BE2C (cell line): ENCODE data around the gene RFPL4A.
A peak's percentile ranks its signal among the peaks of the same experiment; 100 is the strongest.
"Not testable (repeated sequence)": the region's sequence is repeated elsewhere in the genome, so short reads cannot be mapped to it uniquely, and the experiment has no call there.

ENCODE experiments used
- DNase-seq: peaks from one replicate; pipeline ENCODE4 v3.0.0-alpha.2; 2020
- H3K27me3 ChIP-seq: fragments of 250-450 bp; sonication (Bioruptor Pico); 2 replicates; pipeline ENCODE4 v1.5.1; 2020; ENCODE audit warnings: mild to moderate bottlenecking
- H3K36me3 ChIP-seq: fragments of 250-450 bp; sonication (Bioruptor Pico); 2 replicates; pipeline ENCODE4 v1.5.1; 2020; ENCODE audit warnings: mild to moderate bottlenecking
- H3K4me1 ChIP-seq: fragments of 250-450 bp; sonication (Bioruptor Pico); 2 replicates; pipeline ENCODE4 v1.5.1; 2020
- H3K4me3 ChIP-seq: 2 replicates; pipeline ENCODE4 v1.5.1; 2011; ENCODE audit warnings: low read depth, low read length
- H3K9me3 ChIP-seq: fragments of 250-450 bp; sonication (Bioruptor Pico); 2 replicates; pipeline ENCODE4 v1.5.1; 2020
- CTCF ChIP-seq: IDR thresholded peaks from 2 replicates; pipeline ENCODE4 v1.5.1; 2012; ENCODE audit warnings: mild to moderate bottlenecking, low read depth, low read length

The RFPL4A gene

GRCh38 chr19:55766466-55766865 lies 7.6 kb downstream of the RFPL4A start:
- no peak overlapping the region for H3K4me3 ChIP-seq
- H3K27me3 ChIP-seq: peaks cover 16% of the 10 kb centered on the region
- H3K4me1 ChIP-seq: no peaks in the 10 kb centered on the region
- no peak for DNase-seq
- TF ChIP-seq CTCF: no peak
- no peaks in the 10 kb centered on the region for H3K36me3 ChIP-seq
- H3K9me3 ChIP-seq: no peaks in the 10 kb centered on the region

GRCh38 chr19:55768818-55769217 lies 9.9 kb downstream of the RFPL4A start, which contains the start of gene RFPL4AL1:
RFPL4AL1 (plus strand) TSS chr19:55769118; CDS start chr19:55771805, 2,687 bp downstream.
- not testable (repeated sequence) for H3K9me3 ChIP-seq, H3K4me3 ChIP-seq, DNase-seq, H3K36me3 ChIP-seq, H3K4me1 ChIP-seq
- H3K27me3 ChIP-seq: peaks cover 16% of the 10 kb centered on the region

DNA sequence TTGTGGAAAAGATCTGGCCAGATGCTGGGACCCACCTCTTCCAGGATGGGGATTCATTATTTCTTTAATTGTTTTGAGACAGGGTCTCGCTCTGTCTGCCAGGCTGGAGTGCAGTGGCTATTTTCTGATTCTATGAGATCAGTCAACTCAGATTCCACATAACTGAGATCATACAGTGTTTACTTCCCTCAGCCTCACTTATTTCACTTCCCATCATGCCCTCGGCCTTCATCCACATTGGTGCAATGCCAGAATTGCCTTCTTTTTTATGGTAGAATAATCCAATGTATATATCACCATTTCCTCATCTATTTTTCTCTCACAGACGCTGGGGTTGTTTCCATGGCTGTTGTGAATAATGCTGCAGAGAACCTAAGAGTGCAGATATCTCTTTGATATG lies 10.7 kb downstream of the RFPL4A start:
- H3K4me3 ChIP-seq, DNase-seq, H3K4me1 ChIP-seq, H3K36me3 ChIP-seq, H3K9me3 ChIP-seq: not testable (repeated sequence)
- H3K27me3 ChIP-seq: peaks cover 16% of the 10 kb centered on the region

DNA sequence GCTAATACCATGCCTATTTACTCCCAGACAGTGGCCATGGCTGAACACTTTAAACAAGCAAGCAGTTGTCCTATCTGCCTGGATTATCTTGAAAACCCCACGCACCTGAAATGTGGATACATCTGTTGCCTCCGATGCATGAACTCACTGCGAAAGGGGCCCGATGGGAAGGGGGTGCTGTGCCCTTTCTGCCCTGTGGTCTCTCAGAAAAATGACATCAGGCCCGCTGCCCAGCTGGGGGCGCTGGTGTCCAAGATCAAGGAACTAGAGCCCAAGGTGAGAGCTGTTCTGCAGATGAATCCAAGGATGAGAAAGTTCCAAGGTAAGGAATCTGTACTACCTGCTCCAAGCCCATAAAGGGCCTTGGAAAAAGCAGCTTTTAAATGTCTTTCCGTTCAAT lies 18.6 kb downstream of the RFPL4A start:
- peaks cover 39% of the 10 kb centered on the region for H3K27me3 ChIP-seq
- no peak overlapping the region for H3K4me3 ChIP-seq
- H3K36me3 ChIP-seq: no peaks in the 10 kb centered on the region
- TF ChIP-seq CTCF: peak; percentile 45
- DNase-seq: peak; percentile 33
- no peaks in the 10 kb centered on the region for H3K9me3 ChIP-seq
- H3K4me1 ChIP-seq: no peaks in the 10 kb centered on the region

DNA sequence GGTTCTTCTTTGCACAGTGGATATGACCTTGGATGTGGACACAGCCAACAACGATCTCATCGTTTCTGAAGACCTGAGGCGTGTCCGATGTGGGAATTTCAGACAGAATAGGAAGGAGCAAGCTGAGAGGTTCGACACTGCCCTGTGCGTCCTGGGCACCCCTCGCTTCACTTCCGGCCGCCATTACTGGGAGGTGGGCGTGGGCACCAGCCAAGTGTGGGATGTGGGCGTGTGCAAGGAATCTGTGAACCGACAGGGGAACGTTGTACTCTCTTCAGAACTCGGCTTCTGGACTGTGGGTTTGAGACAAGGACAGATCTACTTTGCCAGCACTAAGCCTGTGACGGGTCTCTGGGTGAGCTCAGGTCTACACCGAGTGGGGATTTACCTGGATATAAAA lies 19.4 kb downstream of the RFPL4A start:
- Histone ChIP-seq H3K4me1 (no peaks in the 10 kb centered on the region), H3K27me3 (peaks cover 47% of the 10 kb centered on the region), H3K9me3 (no peaks in the 10 kb centered on the region), H3K36me3 (no peaks in the 10 kb centered on the region), H3K4me3 (no peak overlapping the region)
- TF ChIP-seq CTCF: no peak
- DNase-seq: no peak

- TF ChIP-seq CTCF: no peak
- no peak for DNase-seq
- Histone ChIP-seq H3K27me3 (peaks cover 43% of the 10 kb centered on the region), H3K4me3 (no peak overlapping the region), H3K36me3 (no peaks in the 10 kb centered on the region), H3K4me1 (no peaks in the 10 kb centered on the region), H3K9me3 (no peaks in the 10 kb centered on the region)
These were observed 22.2 kb downstream of the RFPL4A start for GRCh38 chr19:55781112-55781511.

- Histone ChIP-seq H3K4me1 (no peaks in the 10 kb centered on the region), H3K9me3 (no peaks in the 10 kb centered on the region), H3K4me3 (no peak overlapping the region), H3K36me3 (no peaks in the 10 kb centered on the region), H3K27me3 (peaks cover 13% of the 10 kb centered on the region)
- DNase-seq: no peak
- TF ChIP-seq CTCF: no peak
These were observed 36.1 kb downstream of the RFPL4A start for GRCh38 chr19:55795021-55795420.
